GM19455 (cell line): ENCODE results near the gene DNAH17.

Experiments
- ATAC-seq: cut with Tn5 transposase; IDR thresholded peaks from one replicate; pipeline ENCODE4 v1.9.1; 2021; ENCODE audit not compliant: unreplicated experiment

Gene DNAH17

DNA sequence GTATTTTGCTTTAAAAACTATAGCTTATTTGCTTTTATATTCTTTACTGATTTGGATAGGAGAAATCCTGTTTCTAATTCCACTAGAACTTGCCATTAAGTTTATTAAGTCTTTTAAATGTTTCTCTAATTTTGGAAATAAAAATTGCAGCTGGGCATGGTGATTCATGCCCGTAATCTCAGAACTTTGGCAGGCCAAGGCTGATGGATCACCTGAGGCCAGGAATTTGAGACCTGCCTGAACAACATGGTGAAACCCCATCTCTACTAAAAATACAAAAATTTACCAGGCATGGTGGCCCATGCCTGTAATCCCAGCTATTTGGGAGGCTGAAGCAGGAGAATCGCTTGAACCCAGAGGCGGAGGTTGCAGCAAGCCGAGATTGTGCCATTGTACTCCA lies 30.7 kb downstream of the DNAH17 start:
- ATAC-seq = no peak

DNA sequence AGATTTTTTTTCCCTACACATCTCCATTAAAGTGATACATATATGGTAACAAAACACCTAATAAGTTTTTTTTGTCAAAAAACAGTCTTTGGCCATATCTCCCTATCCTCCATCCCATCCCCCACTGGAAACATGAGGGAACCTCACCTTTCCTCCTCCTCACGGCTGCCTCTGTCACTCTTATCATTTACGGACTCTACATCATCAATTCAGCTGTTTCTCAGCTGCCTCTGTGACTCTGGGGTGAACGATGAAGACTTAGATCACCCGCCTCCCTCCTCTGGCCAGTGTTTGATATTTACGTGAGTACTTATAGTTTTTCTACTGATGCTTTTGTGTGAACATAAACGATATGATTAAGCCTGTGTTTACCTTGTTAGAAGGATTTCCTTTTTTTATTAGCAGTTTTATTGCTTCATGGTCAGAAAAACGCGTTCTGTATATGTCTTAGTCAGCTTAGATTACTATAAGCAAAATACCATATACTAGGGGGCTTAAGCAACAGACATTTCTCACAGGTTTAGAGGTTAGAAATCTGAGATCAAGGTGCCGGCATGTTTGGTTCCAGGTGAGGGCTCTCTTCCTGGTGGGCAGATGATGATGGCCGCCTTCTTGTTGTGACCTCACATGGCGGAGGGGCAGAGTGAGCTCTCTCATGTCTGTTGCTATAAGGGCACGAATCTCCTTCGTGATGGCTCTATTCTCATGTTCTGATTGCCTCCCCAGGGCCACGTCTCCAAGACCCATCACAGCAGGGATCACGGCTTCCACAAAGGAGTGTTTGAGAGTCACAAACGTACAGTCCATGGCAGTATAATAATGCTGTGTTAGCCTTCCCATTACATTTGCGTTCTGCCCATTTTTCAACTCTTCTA lies 32.1 kb downstream of the DNAH17 start:
- no peak for ATAC-seq

DNA sequence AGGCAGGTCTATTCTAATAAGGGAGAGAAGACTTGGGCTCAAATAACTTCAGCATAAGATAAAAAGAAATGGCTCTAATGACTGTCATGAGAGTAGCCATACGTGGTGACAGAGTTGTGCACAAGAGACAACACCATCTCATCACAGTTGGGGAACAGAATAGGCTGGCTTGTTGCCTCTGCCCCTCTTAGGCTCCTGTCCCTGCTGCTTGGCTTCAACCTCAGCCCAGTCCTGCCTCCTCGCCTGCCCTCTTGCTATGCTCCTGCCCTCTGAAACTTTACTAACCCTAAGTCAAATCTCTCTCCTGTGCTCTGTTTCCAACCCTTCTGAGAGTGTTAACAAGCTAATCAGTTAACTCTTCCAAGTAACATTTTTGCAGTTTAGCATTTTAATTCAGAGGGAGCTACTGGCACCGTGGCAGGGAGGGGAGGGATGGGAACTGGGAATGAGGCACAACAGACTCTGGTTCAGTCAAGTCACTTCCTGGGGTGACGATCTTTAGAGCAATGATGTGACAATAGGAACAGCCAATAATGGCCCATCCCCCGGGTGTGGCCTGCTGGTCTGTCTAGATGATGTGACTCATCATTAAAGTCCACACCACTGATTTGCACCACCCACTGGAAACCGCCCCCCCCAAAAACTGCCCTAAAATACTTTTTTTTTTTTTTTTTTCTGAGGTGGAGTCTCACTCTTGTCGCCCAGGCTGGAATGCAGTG lies 35.5 kb downstream of the DNAH17 start:
- ATAC-seq = no peak

DNA sequence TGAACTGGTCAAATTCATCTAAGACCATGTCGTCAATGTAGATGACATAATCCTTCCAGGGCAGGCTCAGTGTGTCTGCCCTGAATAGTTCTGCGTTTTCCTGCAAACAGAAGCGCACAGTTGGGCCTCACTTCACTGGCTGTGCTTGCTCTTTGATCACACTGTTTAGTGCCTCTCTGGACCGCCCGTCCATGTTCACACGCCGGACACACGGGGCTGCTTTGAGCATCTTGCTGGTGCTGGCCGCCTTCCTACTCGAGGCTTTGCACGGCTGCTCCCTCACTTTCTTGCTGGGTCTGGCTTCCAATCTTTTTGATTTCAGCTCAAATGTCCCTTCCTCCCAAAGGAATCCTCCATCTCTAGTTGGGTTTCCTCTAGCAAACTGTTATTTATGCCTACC lies 37.4 kb downstream of the DNAH17 start:
- ATAC-seq = no peak

DNA sequence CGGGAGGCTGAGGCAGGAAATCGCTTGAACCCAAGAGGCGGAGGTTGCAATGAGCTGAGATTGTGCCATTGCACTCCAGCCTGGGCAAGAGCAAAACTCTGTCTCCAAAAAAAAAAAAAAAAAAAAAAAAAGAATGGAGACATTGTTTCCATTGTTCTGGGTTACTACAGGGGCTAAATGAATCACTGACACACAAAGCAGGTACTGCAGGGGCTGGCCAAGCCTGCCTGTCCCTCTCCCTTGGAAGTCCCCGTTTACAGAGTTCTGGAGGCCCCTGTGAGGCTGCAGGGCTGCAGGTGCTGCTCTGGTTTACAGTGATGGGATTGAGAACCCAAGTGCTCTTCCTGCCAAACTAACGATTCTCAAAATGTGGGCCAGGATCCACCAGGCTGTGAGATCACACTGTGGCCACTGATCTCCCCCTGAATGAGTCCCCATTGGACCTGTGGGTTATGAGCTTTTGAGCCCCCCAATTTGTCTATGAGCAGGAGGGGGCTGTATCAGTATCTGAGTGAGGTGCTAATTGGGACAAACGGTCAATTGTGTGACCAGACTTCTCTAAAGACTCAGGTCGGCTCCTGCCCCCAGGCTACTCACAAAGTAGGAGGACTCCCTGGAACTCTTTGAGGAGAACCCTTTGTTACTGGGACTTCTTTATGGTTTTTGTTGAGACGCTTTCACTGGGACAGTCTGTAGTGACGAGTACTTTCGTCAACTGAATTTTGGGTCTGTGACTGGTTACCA lies 39.0 kb downstream of the DNAH17 start:
- no peak for ATAC-seq

DNA sequence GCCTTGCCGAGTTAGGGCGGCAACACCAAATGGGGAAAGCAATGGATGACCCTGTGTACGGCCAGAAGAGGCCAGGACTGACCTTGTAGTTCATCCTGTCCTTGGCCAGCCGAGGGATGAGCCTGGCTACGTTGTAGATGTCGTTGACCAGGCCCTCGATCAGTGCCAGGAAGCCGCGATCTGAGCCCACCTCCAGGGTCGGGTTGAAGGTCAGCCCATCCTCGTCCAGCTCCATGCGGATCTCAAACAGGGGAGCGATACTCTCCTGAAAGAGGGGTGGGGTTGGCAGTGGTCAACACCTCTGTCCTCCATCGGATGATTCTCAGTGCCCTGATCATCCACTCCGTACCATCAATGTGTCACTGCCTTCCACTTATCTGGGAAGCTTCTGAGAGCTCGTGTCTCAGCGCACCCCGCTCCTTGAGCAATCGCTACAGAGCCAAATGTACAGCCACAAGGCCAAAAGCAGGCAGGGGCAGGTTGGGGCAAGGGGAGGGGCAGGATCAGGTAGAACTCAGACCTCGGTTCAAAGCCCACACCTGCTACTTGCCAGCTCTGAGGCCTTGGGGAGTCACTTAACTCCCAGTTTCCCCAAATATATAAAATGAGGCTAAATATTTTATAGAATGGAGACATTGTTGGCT lies 39.9 kb downstream of the DNAH17 start:
- no peak for ATAC-seq

DNA sequence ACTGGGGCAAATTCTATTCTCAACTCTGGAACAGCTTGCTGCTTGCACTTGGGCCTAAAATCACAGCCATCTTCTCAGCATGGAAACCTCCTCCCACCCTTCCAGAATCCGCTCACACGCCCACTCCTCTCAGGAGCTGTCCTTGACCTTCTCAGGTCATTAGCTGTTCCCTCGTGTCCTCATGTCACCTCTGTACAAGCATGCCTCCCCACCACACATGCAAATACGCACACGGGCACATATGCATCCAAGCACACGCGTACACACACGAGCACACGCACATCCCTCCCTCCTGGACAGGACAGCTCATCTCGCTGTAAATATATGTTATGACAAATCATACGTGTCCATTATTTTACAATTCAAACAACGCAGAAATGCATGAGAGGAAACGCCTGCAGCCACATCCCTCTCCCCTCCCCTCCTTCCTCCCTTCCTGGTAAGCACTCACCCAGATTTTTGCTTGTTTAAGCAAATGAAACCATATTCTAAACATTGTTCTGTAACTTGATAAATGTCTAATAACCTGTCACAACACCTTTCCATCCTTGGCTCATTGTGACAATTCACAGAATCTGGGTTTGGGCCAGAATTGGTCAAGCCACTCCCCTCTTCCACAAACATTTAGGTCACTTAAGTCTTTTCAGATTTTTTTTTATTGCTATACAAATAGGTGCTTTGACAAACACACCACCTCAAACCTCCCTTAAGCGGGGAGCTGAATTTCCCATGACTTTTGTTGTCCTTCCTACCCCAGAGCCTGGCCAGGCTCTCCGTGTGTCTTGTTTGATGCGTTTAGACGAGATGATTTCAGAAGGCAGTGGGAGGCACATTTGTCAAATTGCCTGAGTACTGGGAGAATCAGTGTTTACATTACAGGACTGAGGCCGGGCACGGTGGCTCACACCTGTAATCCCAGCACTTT lies 41.7 kb downstream of the DNAH17 start:
- ATAC-seq = no peak

DNA sequence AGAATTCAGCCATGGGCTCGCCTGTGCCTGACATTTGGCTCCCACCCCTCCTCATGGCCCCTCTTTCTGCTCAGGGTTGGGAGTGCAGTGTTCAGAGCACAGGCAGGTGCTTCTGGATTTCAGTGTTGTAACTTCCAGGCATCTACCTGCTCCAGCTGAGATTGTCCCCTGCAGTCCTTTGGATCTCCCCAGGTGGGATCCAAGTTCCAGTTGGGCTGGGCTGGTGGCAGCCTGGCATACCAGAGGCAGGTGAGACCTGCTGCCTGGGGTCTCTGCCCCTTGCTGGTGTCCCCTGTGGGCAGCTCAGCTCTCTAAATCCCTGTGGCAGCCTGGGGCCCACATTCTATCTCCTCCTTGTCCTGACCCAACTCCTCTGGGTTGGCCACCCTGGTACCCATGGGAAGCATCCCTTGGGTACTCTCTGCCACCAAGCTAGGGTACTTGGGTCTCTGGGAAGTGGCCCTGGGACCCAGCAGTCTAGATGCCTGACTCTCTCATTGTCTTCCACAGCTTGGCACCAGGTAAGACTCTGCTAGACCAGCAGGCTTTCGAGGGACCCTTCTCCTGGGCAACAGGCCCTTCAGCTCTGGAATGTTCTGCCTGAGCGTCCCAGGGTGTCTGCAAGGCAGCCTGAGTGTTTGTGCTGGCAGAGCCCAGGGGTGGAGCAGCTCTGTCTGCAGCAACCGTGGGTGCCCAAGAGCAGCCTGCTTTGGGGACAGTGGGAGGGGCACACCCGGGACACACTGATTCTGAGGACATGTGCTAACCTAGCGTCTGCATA lies 42.5 kb downstream of the DNAH17 start:
- no peak for ATAC-seq

DNA sequence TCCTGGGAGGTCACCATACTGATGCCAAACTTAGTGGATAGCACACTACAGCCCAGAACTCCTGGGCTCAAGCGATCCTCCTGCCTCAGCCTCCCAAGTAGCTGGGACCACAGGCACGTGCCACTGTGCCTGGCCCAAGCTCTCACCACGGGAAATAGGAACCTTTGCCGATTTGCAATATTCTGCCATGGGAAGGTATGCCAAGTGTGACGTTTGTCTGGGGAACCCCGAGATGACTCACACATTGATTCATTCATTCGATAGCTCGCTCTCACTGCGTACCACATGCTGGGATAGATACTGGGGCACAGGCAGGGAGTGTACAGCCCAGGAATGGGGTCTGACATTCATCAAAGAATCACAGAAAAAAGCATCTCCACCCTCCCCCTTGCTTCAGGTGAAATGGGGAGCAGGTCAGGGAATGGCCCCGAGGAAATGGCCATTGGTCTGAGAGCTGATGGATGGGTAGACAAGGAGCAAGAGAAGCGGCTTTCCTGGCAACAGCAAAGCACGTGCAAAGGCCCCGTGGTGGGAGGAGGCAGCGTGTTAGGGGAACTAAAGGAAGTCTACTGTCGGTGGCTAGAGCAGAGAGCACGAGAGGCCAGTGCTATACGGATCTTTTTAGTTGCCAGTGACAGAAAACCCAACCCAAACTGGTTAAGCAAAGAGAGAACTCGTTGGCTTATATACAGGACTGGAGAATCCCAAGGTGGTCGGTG lies 44.1 kb downstream of the DNAH17 start:
- no peak for ATAC-seq

DNA sequence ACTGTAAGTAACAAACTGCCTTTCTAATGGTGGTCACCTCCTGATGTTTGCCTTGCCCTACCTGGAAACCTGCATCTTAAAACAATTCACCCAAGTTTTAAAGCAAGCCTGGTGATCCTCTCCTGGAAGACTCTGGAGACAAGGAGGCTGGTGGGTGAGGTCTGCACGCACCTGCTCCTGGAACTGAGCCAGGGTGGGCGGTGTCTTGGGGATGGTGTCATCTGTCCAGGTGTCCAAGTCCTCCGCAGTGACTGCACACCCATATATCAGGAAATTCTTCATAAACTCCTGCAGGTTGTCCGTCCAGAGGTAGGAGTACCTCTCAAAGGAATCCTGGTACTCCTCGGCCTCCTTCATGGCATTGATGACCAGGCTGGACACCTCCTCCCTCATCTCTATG lies 44.9 kb downstream of the DNAH17 start:
- ATAC-seq = no peak

DNA sequence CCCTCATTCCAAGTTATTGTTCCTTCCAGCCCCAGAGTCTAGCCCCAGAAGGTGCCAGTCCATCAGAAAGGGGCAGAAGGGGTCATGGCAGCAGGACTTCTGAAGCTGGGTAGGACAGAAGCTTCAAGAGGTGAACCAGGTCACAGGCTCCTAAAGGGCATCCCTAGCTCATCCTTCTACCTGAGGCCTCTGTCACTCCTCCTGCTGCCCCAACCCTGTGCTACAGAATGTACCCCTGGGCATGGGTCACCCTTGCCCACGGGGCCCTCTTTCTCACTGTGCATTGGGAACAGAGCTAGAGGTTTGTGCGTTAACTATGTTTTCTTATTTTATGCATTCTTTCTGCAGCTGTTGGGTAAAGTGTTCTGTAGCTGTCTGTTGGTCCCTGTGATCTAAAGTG lies 46.5 kb downstream of the DNAH17 start:
- no peak for ATAC-seq

DNA sequence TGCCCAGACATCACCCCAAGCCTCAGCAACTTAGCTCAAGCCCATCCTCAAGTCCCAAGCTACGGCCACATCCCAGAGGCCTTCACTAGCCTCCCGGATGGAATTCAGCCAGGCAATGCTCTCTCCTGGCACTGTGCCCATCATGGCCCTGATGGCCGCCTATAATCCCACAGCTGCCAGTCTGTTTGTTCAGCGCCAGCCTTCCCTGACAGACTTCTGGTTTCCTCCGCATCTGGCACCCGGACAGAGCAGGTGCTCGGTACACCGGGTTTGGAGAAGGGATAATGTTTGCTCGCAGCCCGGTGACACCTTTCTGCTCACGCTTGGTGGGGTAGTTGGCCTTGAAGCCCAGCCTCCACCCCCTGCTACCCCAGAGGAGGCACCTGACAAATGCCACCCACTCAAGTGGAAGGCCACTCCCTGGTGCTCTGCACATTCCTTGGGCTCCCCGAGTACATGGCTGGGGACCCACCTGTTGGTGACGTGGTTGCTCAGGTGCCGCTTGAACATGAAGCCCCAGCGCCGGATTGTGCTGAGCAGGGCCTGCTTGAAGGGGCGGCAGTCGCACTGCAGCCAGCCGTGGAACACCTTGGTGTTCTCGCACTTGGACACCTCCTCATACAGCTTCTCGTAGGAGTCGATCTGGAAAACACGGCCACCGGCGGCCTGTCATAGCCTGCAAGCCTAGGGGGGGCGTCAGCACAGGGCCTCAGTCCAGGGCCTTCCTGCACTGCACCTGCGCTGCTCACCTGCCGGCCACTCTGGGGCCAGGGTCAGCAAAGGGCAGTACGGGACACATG lies 47.1 kb downstream of the DNAH17 start:
- ATAC-seq = no peak

DNA sequence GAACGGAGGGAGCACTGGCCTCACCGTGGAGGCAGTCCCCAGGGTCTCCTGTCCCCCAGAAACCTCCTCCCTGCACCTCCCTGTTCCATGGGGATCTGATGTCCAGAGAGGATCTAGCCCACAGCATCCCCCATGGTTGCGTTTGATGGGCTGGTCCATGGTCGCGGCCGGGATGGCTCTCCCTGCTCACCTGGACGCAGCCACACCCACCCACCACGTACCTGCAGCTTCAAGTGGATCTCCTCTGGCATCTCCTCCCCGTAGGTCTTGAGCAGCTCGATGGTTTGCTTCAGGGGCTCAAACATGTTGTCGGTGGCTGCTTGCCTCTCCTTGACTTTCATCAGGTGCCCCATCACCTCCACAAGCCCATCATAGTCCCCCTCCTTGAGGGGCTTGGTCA lies 47.9 kb downstream of the DNAH17 start:
- ATAC-seq = no peak

DNA sequence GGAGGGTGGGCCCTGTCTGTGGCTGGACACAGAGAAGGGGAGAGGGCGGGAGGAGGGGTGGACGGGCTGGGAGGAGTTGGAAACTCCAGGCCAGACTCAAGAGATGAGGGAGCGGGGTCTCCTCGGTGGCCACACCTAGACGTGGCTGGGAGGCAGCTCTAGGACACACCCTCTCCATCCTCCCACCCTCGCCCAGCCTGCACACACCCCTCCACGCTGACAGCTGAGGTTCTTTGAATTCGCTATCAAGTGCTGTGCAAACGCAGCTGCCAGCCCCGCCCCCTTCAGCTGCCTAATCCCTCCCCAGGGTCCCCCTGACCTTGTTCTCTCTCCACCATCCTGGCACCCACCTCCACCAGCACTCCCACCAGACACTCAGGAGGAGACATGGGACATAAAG lies 48.7 kb downstream of the DNAH17 start:
- no peak for ATAC-seq

DNA sequence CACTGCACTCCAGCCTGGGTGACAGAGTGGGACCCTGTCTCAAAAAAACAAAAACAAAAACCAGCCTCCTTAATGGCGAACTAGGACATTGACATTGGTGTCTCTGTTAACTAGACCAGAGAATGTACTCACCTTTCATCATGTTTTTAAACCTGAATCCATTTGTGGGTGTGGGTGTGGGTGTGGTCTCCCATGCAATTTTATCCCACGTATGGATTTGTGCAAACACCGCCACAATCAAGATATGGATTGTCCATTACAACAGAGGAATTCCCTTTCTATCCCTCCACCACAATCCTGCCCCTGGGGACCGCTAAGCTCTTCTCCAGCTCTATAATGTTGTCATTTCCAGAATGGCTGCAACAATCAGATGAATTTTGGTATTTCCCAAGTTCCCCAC lies 49.9 kb downstream of the DNAH17 start:
- no peak for ATAC-seq

DNA sequence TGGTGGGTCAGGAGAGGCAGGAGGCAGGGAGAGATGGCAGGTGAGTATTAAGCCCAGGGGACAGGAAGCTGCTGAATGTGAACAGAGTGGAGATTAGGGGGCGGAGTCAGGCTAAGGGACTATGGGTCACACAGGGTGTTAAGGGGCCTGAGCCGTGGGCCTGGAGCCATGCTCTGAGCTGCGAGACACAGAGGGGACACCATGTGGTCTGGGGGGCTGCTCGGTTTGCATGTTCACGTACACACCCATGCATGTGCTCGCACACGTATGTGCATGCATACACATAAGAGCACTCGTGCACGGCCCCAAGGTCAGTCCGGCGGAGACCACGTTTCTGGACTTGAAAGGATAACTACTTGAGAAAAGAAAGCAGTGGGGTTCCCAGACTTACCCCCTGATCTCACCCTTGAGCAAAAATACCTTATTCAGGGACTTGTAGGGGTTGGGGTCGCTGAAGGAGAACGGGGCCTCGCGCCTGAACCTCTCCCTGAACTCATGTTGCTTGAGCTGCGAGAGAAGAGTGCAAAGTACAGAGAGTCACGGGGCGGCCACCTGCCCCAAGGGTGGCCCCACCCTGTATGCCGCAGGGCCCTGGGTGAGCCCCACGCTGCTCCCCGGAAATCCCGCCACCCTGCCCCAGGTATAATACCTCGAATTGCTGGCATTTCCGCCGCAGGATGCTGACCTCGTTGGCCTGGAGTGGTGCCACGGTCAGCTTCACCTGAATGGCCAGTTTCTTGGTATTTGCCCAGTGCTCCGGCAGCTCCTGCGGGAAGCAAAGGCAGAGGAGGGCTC lies 50.8 kb downstream of the DNAH17 start:
- ATAC-seq = no peak

DNA sequence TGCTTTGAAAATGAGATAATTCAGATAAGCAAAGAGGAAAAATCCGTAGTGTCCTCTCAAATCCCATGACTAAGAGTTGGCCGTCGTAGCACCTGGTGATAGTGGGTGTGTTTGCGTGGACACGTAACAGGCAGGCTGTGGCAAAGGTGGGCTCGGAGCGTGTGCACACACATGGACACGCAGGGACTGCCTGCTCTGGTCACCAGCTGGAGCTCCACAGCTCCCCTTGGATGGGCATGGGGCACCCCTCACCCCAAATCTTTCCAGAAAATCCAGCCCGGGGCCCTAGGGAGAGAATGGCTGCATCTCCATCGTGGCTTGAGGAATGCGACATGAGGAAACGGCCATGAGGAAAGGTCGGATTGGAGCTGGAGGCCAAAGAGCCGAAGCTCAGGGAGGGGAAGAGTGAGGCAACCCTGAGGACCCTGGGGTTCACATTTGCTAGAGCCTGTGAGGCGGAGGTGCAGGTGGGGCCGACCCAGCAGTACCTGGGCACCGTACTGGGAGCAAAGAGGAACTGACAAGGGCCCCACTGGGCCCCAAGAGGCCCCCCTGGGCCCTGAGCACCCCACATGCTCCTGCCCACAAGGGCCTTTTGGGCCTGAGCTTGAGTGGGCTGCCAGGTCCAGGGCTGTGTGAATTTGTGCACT lies 51.6 kb downstream of the DNAH17 start:
- no peak for ATAC-seq
